GM21529 (cell line): Measurements from ENCODE around the gene DOK1.

ENCODE experiments used
- ATAC-seq: cut with Tn5 transposase; IDR thresholded peaks from one replicate; pipeline ENCODE4 v1.9.1; 2021; ENCODE audit not compliant: unreplicated experiment

The DOK1 gene

DNA sequence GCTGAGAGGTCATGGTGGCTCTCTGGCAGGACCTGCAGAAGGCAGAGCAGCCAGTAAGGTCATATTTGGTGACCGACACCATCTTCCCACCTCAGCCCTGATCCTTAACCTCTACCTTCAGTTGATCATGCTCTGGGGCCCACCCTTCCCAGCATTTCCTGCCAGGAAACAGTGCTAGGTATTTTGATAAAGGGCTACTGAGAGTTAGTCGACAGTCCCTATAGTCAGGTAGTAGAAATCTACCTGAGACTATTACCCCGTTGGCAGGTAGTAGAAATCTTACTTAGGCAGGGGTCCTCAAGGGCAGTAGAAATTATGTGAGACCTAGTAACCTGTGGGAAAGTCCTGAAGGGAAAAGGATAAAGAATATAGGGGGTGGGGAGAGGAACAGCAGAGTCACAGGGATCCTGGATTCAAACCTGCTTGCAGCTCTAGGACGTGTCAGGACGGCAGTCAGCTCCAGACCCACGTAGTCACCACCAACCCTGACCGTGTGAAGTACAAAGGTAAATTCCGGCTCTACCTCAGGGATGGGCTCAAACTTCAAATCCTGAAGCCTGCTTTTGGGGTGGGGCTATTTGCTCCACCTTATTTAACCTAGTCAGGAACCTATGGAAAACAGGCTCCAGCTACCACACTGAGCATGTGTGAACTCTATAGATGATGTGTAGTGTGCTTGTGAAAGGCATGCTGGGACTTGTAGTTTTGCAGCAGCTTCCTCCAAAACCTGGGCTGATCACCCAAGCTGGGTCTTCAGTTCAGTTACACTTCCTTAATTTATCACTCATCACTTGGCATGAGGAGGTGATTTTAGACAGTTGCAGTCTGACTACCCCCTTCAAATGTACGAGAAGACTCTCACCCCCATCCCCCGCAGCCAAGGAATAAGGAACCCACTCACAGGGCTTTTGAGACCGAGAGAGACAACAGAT is 28.5 kb upstream of the DOK1 start, which contains the start of gene DQX1:
Gene DQX1, minus strand, starts transcription at position 515 of the 932 bp plus-strand sequence. Its CDS starts 502 bp downstream, at position 13.
- peak; percentile 14 for ATAC-seq

DNA sequence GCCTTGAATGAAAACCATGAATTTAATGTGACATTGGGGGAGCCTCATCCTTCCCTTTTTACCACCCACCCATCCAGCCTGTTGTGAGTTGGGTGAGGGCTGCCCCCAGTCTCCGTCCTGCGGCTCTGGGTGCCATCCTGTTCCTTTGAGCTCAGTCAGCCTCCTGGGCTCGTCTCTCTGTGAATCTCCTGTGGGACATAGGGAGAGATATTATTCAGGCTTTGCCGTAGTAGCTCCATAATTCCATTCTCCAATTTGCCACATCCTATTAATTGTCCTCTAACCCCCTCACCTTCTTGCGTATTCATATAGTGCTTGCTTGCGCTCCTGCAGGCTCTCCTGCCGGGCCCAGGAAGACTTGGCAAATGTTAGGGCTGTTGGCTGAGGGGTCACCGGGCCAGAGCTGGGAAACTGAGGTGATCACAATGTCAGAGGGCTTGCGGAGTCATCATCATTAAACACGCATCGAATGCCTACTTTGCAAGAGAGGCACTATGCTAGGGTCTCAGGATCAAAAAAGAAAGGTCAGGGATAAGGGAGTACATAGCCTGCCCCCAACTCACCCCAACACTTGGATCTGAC is 27.8 kb upstream of the DOK1 start:
- no peak for ATAC-seq

DNA sequence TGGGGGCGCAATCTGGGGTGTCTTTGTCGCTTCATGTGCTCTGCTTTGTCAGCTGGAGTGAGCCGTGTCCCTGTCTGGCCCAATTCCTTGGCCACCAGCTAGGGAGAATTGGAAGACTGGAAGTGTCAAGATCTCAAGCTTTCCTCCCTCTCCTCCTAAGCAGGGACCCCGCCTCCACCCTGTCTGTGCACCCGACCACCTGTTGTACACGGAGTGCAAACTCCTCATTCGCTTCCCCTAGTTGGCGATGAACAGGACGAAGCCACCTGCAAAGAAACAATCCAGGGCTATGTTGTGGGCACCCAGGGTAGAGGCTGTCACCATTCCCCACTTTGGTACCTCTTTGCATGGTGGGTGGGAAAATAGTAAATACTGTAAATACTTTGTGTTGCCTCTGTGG is 26.8 kb upstream of the DOK1 start:
- ATAC-seq = no peak

DNA sequence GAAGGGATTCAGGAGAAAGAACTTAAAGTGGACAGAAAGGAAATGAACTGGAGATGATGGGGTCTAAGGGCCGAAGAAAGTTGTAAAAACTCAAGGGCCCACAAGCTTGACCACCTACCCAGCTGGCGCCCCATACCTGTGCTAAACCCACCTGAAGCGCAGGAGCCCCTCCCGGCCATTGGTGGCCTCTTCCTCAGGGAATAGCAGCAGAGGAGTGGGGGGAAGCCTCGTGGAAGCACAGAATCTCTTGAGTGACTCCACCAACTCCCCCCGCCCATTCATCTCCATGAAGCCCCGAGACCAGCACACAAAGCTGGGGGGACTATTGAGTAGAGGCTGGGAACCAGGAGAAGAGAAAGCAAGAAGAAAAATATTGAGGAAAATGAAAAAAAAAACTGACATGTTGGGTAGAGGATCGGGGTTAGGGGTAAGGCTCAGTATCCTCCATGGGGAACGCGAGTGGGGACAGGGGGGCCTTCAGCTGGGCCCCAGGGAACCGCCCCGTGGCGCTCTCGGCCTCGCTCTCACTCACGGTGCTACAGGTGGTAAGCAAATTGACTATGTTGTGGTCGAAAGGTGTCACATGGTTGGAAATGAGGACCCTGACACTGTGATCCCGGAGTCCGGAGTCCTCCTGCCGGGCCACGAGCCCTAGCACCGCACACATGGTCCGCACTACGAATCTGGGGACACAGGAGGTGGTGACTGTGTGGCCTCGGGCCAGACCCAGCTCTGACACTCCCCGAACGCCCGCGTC is 25.7 kb upstream of the DOK1 start:
- peak; percentile 8 for ATAC-seq

DNA sequence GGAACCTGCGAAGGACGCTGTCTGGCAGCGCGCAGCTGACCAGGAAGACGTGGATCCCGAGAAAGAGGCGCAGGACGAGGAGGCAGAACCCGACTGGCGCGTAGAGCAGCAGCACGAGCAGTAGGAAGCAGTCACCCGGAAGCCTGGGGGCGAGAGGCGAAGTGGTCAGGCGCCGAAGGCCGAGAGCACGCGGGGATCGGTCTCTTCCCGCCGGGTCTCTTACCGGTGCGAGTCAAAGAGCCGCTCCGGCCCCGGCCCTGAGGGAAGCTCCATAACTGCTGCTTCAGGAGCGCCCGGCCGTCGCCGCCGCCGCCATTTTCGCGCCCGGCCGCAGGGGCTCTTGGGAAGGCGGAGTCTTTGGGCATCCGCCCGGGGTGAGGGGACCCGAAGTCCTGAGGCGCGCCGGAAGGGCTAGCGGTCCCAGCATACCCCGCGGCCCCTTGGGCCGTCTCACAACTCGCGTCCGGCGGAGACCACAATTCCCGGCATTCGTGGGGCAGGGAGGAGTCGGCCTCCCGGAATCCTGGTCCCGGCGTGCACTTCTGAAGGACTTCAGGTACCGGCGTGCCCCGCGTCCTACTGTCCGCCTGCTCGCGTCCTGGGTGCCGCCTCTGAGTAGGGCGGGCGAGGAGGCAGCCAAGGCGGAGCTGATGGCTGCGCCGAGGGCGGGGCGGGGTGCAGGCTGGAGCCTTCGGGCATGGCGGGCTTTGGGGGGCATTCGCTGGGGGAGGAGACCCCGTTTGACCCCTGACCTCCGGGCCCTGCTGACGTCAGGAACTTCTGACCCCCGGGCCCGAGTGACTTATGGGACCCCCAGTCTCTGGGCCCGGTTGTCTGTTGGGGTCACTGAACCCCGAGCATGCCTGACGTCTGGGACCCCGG is 24.9 kb upstream of the DOK1 start, which contains the start of the genes AUP1 and HTRA2:
Gene AUP1, minus strand, starts transcription at position 350 of the 882 bp plus-strand sequence. Its CDS starts 77 bp downstream, at position 273.
Gene HTRA2, plus strand, starts transcription at position 577 of the 882 bp plus-strand sequence. Its CDS starts 74 bp downstream, at position 651.
- ATAC-seq = peak; percentile 79

DNA sequence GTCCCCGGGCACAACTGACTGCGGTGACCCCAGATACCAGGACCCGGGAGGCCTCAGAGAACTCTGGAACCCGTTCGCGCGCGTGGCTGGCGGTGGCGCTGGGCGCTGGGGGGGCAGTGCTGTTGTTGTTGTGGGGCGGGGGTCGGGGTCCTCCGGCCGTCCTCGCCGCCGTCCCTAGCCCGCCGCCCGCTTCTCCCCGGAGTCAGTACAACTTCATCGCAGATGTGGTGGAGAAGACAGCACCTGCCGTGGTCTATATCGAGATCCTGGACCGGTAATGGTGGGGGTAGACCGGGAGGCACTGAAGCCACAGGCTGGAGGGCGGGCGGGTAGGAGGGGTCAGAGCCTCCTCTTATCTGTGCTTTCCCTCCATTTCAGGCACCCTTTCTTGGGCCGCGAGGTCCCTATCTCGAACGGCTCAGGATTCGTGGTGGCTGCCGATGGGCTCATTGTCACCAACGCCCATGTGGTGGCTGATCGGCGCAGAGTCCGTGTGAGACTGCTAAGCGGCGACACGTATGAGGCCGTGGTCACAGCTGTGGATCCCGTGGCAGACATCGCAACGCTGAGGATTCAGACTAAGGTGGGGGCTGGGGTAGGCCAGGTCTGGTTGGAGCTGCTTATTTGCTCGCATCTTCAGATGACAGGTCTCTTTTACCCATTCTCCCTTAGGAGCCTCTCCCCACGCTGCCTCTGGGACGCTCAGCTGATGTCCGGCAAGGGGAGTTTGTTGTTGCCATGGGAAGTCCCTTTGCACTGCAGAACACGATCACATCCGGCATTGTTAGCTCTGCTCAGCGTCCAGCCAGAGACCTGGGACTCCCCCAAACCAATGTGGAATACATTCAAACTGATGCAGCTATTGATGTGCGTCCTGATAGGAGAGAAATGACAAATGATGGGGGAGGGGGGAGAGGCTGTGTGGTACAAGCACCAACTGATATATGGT is 24.0 kb upstream of the DOK1 start:
- ATAC-seq = peak; percentile 31

DNA sequence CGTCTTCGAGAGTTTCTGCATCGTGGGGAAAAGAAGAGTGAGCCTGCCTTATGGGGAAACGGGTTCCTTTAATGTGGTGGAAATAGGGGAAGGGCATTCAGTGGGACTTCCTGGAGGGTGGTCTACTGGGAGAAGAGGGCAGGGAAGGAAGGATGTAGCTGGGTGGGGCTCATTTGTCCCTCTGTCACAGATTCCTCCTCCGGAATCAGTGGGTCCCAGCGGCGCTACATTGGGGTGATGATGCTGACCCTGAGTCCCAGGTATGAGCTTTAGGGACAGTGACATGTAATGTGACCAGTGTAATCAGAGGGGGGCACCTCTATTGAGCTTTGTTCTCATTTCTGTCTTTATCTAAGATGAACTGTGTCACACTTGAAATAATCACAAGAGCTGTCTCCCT is 22.9 kb upstream of the DOK1 start:
- ATAC-seq = no peak

DNA sequence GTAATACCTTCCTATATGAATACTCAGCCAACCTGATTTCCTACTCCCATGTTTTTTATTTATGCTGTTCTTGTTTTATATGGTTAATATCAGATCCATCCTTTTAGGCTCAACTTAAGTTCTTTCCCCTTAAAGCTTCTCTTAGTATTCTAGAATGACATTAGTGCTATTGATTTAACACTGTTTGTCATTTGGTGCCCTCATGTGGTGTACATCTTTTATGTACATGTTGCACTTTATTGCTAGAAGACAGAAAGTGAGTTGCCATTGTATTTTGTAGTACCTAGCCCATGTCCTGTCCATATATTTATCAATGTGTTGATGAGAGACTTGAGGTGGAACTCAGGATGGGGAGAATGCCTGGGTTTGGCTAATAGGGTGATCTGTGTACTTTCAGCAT is 22.3 kb upstream of the DOK1 start:
- ATAC-seq = no peak

DNA sequence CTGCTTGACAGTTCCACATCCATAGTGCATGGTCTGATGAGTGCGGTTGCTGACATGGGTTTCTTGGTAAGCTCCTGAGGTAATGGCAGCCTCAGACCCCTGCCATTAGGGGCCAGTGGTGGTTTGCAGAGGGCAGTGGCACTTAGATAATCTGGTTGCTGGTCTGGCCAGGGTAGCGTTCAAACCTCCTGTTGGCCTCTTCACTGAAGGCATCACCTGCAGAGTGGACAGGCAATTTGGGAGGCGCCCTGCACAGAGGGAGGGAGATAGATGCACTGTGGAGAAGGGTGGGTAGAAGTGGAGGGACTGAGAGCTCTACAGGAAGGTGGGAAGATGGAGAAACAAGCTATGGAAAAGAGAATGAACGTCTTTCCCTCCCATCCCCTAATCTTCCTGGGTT is 21.1 kb upstream of the DOK1 start:
- no peak for ATAC-seq

DNA sequence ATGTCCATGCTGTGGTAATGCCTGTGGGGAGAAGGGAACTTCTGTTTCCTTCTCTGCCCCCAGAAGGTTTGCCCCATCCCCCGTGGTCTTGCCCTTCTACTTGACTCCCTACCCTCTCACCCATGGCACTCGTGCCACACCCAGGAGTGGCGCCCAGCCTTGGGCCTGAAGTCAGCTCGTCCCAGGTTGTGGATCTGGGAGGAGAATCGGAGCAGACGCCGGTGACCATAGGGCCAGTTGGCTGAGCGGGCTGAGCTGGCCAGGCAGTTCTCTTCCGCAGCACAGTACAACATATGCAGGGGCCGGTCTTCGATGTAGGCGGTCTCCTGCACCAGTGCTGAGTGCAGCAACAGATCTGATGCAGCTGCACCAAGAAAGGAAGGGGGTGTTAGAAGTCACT is 20.1 kb upstream of the DOK1 start:
- ATAC-seq = no peak

DNA sequence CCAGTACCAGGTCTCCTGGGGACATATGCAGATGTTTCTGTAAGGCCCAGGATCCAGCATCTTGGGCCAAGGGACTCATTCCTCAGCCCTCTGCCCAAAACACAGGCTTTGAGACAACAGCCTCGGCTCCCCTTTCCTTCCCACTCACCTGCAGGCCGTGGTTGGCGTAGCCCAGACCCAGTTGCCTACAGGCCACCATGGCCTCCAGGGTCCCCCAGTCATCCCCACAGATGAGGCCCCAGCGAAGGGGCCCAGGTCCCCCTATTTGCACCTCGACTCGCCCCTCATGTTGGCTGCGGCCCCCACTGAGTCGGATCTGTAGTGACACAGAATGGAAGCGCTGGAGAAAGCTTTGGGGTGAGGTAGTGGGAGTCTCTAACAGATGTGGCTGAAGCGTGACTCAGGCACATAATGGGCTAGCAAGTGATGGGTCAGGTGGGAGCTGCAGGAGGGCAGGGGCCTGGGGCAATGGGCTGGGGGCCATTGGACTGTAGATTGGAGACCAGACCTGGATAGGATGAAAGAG is 19.0 kb upstream of the DOK1 start:
- ATAC-seq = no peak

DNA sequence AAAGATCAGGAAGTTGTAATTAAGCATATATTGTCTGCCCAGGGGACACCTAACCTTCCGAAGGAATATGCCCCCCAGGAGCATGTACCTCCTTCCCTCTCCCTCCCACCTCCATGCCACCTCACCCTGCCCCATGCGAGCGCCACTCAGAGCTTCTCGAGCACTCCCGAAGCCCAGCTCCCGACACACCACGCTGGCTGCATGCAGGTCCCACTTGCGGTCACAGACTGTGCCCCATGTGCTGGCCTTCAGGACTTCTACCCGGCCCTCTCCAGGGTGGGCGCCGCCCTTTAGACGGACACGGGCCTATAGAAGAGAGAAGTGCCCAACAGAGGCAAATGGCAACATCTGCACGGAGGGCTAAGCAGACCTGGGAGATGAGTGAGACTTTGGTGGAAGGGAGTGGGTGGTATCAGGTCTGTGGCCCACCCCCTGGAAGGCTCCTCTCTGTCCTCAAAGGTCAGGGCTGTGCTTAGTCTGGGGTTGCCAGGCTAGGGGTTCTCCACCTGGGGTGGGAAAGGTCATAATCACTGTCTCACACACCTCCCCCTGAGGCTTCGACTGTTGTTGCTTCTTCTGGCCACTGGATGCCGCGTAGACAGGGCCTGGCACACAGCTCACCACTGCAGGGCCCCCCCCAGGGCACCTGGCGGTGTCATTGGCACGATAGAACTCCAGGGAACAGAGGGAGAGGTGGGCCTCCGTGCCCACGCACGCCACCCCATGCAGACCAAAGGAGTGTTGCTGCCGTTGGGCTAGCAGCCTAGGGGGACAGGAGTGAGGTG is 18.2 kb upstream of the DOK1 start:
- ATAC-seq = no peak

DNA sequence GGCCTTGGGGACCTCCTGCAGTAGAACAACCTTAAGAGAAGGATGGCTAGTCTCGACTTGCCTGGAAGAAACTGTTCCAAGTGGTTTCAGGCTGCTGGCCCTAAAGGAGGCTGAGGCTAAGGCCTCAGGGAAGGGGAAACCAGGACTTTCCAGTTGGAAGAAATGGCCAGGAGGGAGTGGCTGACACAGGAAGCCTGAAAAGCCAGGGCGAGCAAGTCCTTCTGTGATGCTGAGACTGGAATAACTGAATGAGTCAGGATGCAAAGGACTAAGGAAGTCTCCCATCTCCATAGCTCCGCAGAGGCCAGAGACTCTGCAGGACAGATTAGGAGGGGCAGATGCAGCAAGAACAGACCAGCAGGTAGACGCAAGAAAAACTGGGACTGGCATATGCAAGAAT is 17.4 kb upstream of the DOK1 start:
- ATAC-seq = no peak

DNA sequence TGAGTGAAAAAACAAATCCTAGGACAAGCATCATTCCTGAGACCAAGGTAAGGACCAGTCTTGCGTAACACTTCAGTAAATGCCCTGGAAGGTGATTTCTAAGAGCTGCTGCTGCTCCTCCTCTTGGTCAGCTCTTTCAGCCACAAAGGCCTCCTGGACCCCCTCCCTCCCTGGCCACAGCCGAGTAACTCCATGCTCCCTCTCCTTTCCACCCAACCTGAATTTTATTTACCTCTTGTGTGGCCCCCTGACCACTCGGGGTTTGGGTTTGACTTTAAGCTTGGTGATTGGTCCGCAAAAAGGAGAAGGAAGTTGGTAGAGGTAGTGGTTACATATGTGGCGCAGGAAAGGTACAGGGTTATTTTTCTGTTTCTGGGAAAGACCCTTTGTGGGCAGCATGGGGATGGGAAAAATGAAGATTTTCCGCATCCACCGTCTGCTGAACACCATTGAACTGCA is 15.6 kb upstream of the DOK1 start:
- ATAC-seq = no peak

DNA sequence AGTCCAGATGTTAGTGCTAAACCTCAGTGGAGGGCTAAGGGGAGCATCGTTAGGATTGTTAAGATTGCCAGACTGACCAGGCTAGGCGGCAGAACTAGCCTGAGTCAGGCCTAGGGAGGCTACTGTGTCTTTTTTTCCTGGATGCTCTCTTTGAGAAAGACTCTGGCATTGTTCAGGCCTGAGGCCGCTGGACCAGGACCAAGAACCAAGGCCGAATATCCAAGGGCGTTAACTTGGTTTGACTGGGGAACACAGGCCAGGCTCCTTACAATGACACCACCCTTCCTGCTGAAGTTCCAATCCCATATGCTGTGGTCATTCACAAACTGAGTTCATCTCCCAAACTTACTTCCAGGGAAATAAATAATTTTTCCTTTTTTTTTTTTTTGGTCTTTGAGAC is 14.2 kb upstream of the DOK1 start:
- ATAC-seq = no peak

DNA sequence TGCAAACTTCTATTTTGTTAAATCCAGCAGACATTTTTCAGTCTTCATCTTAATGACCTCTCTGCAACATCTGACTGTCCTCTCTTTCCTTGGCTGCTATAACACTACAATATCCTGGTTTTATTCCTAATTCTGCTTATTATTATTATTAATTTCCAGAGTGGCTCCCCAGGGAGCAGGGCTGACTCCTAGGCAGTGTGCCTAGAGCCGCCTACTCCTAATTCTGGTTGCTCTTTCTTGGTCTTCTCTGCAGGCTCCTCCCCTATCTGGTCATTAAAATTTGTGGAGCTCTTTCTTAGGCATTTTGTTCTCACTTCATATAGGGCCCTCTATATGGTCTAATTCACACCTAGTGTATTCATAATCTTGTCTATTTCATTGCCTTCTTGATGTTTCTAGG is 11.5 kb upstream of the DOK1 start:
- no peak for ATAC-seq

DNA sequence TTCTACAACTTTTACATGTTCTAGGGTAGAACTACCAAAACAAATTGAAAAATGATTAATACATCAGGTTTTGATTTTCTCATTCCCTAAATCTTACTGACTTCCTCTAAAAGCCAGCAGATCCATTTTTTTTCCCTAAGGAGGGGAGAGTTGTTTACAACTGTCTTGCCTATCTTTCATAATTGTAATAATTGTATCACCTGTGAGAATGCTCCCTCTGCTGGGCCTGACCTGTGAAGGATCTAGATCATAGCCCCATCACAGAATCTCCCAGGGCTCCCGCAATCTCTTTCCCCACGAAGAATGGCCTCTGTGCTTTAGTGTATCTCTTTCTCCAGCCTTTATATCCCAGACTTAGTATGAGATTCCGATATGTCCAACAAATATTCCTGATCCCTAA is 9.9 kb upstream of the DOK1 start:
- ATAC-seq = no peak

DNA sequence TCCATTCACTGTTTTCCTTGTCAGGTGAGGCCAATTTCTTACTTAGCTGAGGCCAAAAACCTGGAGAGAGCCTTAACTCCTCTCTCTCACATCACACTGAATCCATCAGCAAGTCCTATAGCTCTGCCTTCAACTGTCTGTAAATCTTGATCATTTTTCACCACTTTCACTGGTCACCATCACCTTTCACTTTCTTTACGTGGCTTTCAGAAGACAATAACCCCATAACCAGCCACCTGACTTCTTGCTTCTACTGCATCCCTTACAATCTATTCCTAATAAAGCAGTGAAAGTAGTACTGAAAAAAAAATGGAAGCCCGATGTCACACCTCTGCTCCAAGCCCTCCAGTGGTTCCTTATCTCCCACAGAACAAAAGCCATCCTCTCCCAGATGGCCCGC is 8.5 kb upstream of the DOK1 start:
- ATAC-seq = no peak
